Stomach (tissue), 9 donors: ENCODE results near the gene KMT5B. TPM values are rescaled to one million over a fixed set of nuclear protein-coding genes. Genes with fewer than 3 reads are reported as not detected.
A peak's percentile ranks its signal among the peaks of the same experiment; 100 is the strongest.

ENCODE experiments used
- DNase-seq, 2 donors: peaks; one replicate each; pipeline versions ENCODE4 v3.0.0 to v3.0.0-alpha.2; 2013 to 2019
- H3K27ac ChIP-seq, 5 donors: fragments of 200-600 bp in 4 of 5; sonication (generic) in 4 of 5; one replicate each; pipeline ENCODE4 v1.5.1; 2013 to 2019; ENCODE audit warnings: mild to moderate bottlenecking in 1 of 5, moderate library complexity in 1 of 5
- H3K27me3 ChIP-seq, 3 donors: fragments of 200-600 bp; sonication (generic); one replicate each; pipeline ENCODE4 v1.5.1; 2017 to 2019; ENCODE audit warnings: mixed run types in 1 of 3
- H3K36me3 ChIP-seq, 4 donors: fragments of 200-600 bp; sonication (generic); 1 replicate in 3 of 4; 2 replicates in 1 of 4; pipeline ENCODE4 v1.5.1; 2016 to 2019
- H3K4me1 ChIP-seq, 4 donors: fragments of 200-600 bp; sonication (generic); one replicate each; pipeline ENCODE4 v1.5.1; 2016 to 2019
- H3K4me3 ChIP-seq, 4 donors: fragments of 200-600 bp; sonication (generic) in 3 of 4; one replicate each; pipeline ENCODE4 v1.5.1; 2016 to 2019; ENCODE audit warnings: mild to moderate bottlenecking in 1 of 4
- H3K9me3 ChIP-seq, 4 donors: fragments of 200-600 bp; sonication (generic); one replicate each; pipeline ENCODE4 v1.5.1; 2016 to 2019
- EP300 ChIP-seq: sonication (generic); formaldehyde crosslinking; IDR thresholded peaks from one replicate; pipeline ENCODE4 v1.6.1; 2017; ENCODE audit warnings: antibody characterized with exemption
- POLR2A ChIP-seq, 4 donors: fragments of 450-650 bp; IDR thresholded peaks; one replicate each; pipeline ENCODE4 v1.6.1; 2016; ENCODE audit warnings: antibody characterized with exemption in 4 of 4, control low read depth in 2 of 4, mild to moderate bottlenecking in 1 of 4, moderate library complexity in 1 of 4
- POLR2AphosphoS5 ChIP-seq, 3 donors: sonication (generic); formaldehyde crosslinking; IDR thresholded peaks; one replicate each; pipeline ENCODE4 v1.6.1; 2016; ENCODE audit warnings: antibody characterized with exemption in 3 of 3
- WGBS, 5 donors: extraction: QIAGEN DNeasy Blood & Tissue Kit in 3 of 5; methylation state at CpG; one replicate each; pipeline versions ENCODE4 v1.1.5 to v1.1.7; 2013 to 2018; 5-methylcytosine and 5-hydroxymethylcytosine counted together
- intact Hi-C: fragments of 100-400 bp; cut with DNase I; formaldehyde crosslinking; loops from one replicate; pipeline ENCODE4 v1.15.1; 2023; ENCODE audit warnings: low total_unique reads
- polyA plus RNA-seq, 3 donors: library from polyadenylated mRNA; stranded (reverse); fragments of 200-250 nt; gene quantifications; one replicate each; pipeline ENCODE4 v1.2.3, GENCODE V29; 2013
- total RNA-seq, 5 donors: library from RNA; depleted of rRNA; stranded (reverse); fragments of >200 nt; gene quantifications; one replicate each; pipeline versions ENCODE4 v1.1.0 to v1.2.3, GENCODE V29; 2014 to 2016
- TF ChIP-seq, protein P1 (sequence below), 7 experiments: fragments of 450-650 bp in 4 of 7; fragments of 200-600 bp in 3 of 7; sonication (generic) in 3 of 7; IDR thresholded peaks; one replicate each; pipeline ENCODE4 v1.5.1; 2016 to 2019; ENCODE audit warnings: antibody characterized with exemption in 7 of 7, control low read depth in 2 of 7, mild to moderate bottlenecking in 1 of 7
- donor health status: healthy with polysubstance abuse.
- donor health status: Bipolar disorder and iron deficiency.
- donor health status: healthy.

Gene KMT5B
- total and polyA plus RNA-seq, 8 donors, result 14.3 to 52.7 (median 25.1) TPM

DNA sequence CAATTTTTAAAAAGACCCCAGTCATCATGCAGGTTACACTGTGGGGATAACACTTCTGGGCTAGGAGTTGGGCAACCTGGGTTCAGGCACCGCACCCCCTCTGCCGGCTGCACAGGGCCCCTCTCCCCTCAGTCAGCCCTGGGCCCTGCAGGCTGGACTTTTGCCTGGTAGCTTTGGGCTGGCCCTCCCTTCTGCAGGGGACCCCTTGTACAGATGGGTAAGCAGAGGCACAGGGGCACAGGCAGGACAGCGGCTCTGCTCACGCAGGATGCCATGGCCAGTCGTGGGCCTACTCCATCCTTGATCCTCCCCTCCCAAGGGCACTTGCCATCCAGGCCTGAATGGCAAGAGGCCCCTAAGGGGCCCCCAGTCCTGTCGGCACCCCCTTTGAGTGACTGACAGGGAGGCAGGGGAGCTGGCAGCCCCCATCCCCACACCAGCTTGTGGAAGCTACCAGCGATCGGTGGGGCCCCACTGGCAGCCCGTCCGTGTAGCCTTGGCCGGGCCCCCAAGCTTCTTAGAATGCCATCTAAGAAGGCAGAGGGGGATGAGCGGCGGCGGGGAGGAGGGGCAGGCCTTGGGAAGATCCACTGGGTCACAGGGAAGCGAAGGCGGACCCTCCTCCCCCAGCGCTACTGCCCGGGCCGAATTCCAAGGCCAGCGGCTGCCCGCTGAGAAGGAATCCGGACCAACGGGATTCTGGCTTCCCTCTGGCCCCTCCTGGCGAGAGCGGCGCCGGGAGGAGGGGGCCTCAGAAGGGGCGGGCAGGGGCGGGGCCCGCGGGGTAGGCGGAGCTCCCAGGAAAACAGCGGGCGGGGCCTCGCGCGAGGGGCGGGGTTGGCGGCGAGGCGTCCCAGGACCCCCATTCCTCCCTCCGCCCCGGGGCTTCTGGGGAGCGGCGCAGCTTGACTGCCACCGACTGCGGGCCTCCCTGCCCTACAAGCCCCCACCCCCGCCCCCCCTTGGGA, 85.1 kb downstream of the KMT5B start:
- Histone ChIP-seq H3K9me3 (peaks cover 0 to 3% (median 0%) of the 10 kb centered on the region in 4 donors), H3K27ac (peak overlapping the region; percentile 85 to 99 (median 88)), H3K4me3 (peak overlapping the region; percentile 42 to 56 (median 55)), H3K4me1 (peaks cover 24 to 47% (median 36%) of the 10 kb centered on the region in 4 donors), H3K27me3 (no peaks in the 10 kb centered on the region), H3K36me3 (no peaks in the 10 kb centered on the region)
- TF ChIP-seq POLR2AphosphoS5 (IDR thresholded peaks at IDR 0.05) (peak in 2 of 3 donors; percentile 13 to 38), EP300 (no peak), POLR2A (IDR thresholded peaks at IDR 0.05) (no peak)
- TF ChIP-seq, protein P1, sequence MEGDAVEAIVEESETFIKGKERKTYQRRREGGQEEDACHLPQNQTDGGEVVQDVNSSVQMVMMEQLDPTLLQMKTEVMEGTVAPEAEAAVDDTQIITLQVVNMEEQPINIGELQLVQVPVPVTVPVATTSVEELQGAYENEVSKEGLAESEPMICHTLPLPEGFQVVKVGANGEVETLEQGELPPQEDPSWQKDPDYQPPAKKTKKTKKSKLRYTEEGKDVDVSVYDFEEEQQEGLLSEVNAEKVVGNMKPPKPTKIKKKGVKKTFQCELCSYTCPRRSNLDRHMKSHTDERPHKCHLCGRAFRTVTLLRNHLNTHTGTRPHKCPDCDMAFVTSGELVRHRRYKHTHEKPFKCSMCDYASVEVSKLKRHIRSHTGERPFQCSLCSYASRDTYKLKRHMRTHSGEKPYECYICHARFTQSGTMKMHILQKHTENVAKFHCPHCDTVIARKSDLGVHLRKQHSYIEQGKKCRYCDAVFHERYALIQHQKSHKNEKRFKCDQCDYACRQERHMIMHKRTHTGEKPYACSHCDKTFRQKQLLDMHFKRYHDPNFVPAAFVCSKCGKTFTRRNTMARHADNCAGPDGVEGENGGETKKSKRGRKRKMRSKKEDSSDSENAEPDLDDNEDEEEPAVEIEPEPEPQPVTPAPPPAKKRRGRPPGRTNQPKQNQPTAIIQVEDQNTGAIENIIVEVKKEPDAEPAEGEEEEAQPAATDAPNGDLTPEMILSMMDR (IDR thresholded peaks at IDR 0.05), result no peak
- intact Hi-C loops, result no loop called here
- DNase-seq, result peak; percentile 90 to 95
- 12 to 24% (median 14%) methylated on average over 19 to 48 of the region's 48 CpGs for WGBS, 5 donors

DNA sequence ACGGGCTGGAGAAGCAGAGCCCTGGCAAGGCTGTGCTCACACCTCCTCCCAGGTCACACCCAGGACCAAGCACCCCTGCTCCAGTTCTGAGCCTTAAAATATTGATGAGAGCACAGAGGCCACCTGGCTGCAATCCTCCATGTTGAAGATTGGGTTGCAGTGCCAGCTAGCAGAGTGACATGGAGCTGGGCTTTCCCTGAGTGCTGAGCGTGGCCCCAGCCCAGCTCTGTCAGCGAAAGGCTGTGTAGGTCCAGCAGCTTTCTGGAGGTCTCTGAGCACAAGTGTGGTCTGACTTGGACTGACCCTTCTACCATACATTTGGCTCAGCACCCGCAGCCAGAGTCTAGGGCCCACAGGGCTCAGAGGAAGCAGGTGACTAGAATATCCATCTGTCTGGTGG, 87.9 kb downstream of the KMT5B start:
- H3K4me3 ChIP-seq, result no peak overlapping the region
- intact Hi-C loops, result no loop called here
- H3K4me1 ChIP-seq, result peaks cover 31 to 60% (median 49%) of the 10 kb centered on the region in 4 donors
- no peak for DNase-seq
- peak overlapping the region in 4 of 5 donors; percentile 1 to 99 (median 34) for H3K27ac ChIP-seq
- no peaks in the 10 kb centered on the region for H3K36me3 ChIP-seq
- WGBS, 5 donors, result 70 to 85% (median 72%) methylated on average over 2 to 4 of the region's 4 CpGs
- H3K9me3 ChIP-seq, result no peaks in the 10 kb centered on the region
- H3K27me3 ChIP-seq, result no peaks in the 10 kb centered on the region
- TF ChIP-seq POLR2AphosphoS5 (IDR thresholded peaks at IDR 0.05) (no peak), POLR2A (IDR thresholded peaks at IDR 0.05) (no peak)
- TF ChIP-seq, protein P1 (IDR thresholded peaks at IDR 0.05), result no peak

DNA sequence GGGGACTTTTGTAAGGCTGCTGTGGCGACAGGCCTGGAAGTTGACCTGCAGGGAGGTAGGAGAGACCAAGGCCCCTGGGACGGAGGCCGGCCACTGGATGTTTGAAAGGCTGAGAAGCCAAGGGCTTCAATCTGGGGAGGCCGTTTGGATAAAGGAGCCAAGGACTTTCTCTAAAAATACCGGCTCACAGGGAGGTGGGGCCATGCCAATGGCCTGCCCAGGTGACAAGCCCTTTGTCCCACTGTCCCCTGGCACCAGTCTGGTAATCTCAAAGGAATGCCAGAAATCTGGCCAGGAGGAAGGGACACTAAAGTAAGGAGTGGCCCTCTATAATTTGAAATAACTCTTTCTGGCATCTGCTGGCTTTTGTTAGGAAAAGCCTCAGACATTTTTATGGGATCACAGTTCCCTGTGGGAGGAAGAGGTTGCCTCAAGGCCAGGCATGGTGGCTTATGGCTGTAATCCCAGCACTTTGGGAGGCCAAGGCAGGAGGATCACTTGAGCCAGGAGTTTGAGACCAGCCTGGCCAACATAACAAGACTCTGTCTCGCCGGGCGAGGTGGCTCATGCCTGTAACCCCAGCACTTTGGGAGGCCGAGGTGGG, 90.1 kb downstream of the KMT5B start:
- peak overlapping the region; percentile 89 to 100 (median 99) for H3K27ac ChIP-seq
- peak; percentile 66 to 80 for DNase-seq
- WGBS, 5 donors, result 61 to 73% (median 65%) methylated on average over 9 of the region's 9 CpGs
- H3K36me3 ChIP-seq, result no peaks in the 10 kb centered on the region
- H3K4me1 ChIP-seq, result peaks cover 29 to 67% (median 53%) of the 10 kb centered on the region in 4 donors
- TF ChIP-seq, protein P1 (IDR thresholded peaks at IDR 0.05), result no peak
- TF ChIP-seq POLR2AphosphoS5 (IDR thresholded peaks at IDR 0.05), result peak in 2 of 3 donors; percentile 51 to 61
- no peaks in the 10 kb centered on the region for H3K9me3 ChIP-seq
- H3K27me3 ChIP-seq, result no peaks in the 10 kb centered on the region
- H3K4me3 ChIP-seq, result no peak overlapping the region
- intact Hi-C loops, result no loop called here

DNA sequence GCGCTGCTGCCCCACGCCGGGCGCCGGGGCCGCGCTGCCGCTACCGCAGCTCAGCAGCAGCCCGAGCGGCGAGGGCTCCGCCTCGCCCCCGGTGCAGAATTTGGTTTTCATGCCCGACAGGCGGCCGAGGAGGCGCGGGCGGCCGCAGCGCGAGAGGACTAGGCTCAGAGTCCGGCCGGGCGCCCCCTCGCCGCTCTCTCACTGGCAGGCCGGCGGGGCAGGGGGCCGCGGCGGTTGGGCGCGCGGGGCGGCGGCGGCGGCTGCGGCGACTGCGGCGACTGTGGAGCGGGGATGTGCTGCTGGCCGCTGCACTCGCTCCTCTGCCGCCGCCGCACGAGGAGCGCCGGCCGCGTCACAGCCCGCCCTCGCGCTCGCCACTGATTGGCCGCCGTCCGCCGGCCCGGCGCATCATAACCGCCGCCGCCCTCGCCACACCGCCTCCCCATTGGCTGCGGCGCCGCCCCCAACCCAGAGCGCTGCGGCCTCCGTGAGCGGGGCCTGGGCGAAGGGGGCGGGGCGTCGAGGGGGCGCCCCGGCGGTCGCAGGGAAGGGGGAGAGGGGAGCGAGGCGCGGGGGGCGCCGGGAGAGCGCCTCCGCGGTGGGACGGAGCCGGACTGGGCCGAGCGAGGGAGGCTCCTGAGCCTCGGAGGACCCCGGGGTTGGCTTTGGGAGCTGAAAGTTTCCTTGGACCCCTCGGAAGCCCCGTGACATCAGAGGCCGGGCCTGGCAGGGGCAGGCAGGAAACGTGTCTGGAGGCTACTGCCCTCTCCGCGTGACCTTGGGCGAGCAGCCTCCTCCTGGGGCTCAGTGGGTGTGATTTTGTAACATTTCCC, 91.8 kb downstream of the KMT5B start, which contains the start of gene CHKA:
CHKA (minus strand) TSS at position 322 of the 833 bp plus-strand sequence; CDS start at position 111, 211 bp downstream.
- Histone ChIP-seq H3K27me3 (no peaks in the 10 kb centered on the region), H3K36me3 (peaks cover 0 to 2% (median 0%) of the 10 kb centered on the region in 4 donors), H3K4me3 (peak within 1 kb of the TSS; percentile 57 to 87 (median 72)), H3K9me3 (no peaks in the 10 kb centered on the region), H3K27ac (peak within 1 kb of the TSS; percentile 97 to 100 (median 99)), H3K4me1 (peaks cover 35 to 68% (median 58%) of the 10 kb centered on the region in 4 donors)
- 0 to 1% (median 0%) methylated on average over 9 to 107 of the region's 107 CpGs for WGBS, 5 donors
- intact Hi-C loops, result no loop called here
- DNase-seq, result peak; percentile 96 to 99
- TF ChIP-seq POLR2A (IDR thresholded peaks at IDR 0.05) (peak in 1 of 4 donors; percentile 16), EP300 (no peak), POLR2AphosphoS5 (IDR thresholded peaks at IDR 0.05) (peak; percentile 52 to 91 (median 68))
- TF ChIP-seq, protein P1 (IDR thresholded peaks at IDR 0.05), result no peak
